Right atrium auricular region (tissue), 2 donors: ENCODE results near the gene STK16. TPM values are rescaled to one million over a fixed set of nuclear protein-coding genes. Genes with fewer than 3 reads are reported as not detected.

Source experiments
- DNase-seq: peaks from one replicate; pipeline ENCODE4 v3.0.0-alpha.2; 2019; ENCODE audit warnings: low spot score
- H3K27ac ChIP-seq, 2 donors: fragments of 200-600 bp; sonication (generic); 1 replicate in 1 of 2; 2 replicates in 1 of 2; pipeline ENCODE4 v1.5.1; 2016 to 2019
- H3K27me3 ChIP-seq, 2 donors: fragments of 200-600 bp; sonication (generic); one replicate each; pipeline versions ENCODE4 v1.5.1 to v1.6.0; 2017 to 2019
- H3K36me3 ChIP-seq: fragments of 200-600 bp; sonication (generic); one replicate; pipeline ENCODE4 v1.5.1; 2016
- H3K4me1 ChIP-seq, 2 donors: fragments of 200-600 bp; sonication (generic); one replicate each; pipeline versions ENCODE4 v1.5.1 to v1.6.0; 2017 to 2019
- H3K4me3 ChIP-seq, 2 donors: fragments of 200-600 bp; sonication (generic); 1 replicate in 1 of 2; 2 replicates in 1 of 2; pipeline ENCODE4 v1.5.1; 2017 to 2019; ENCODE audit warnings: mild to moderate bottlenecking in 1 of 2, moderate library complexity in 1 of 2
- H3K9me3 ChIP-seq, 2 donors: fragments of 200-600 bp; sonication (generic); one replicate each; pipeline ENCODE4 v1.5.1; 2019
- CTCF ChIP-seq, 2 donors: fragments of 200-600 bp; sonication (generic); IDR thresholded peaks; one replicate each; pipeline ENCODE4 v1.5.1; 2019; ENCODE audit warnings: antibody characterized with exemption in 2 of 2
- total RNA-seq, 2 donors: library from RNA; depleted of rRNA; stranded (reverse); fragments of >200 nt; gene quantifications; one replicate each; pipeline ENCODE4 v1.1.0, GENCODE V29; 2016

The STK16 gene
- total RNA-seq, 2 donors from 2014 or later: 7.0 to 9.0 TPM

GRCh38 chr2:219277703-219278654 is 32.7 kb downstream of the STK16 start:
- peaks cover 0 to 39% of the 10 kb centered on the region in 2 donors for H3K4me1 ChIP-seq
- H3K9me3 ChIP-seq: no peaks in the 10 kb centered on the region
- H3K27ac ChIP-seq: peak overlapping the region; percentile 97 to 99
- H3K36me3 ChIP-seq: peaks cover 24% of the 10 kb centered on the region
- TF ChIP-seq CTCF (IDR thresholded peaks at IDR 0.05): peak; percentile 94 to 99
- no peaks in the 10 kb centered on the region for H3K27me3 ChIP-seq
- DNase-seq: peak; percentile 87
- peak overlapping the region in 1 of 2 donors; percentile 4 for H3K4me3 ChIP-seq

- Histone ChIP-seq H3K4me3 (peak overlapping the region; percentile 80 to 85), H3K36me3 (peaks cover 28% of the 10 kb centered on the region), H3K27me3 (no peaks in the 10 kb centered on the region), H3K9me3 (no peaks in the 10 kb centered on the region), H3K27ac (peak overlapping the region; percentile 97 to 99), H3K4me1 (peaks cover 0 to 39% of the 10 kb centered on the region in 2 donors)
- no peak for TF ChIP-seq CTCF (IDR thresholded peaks at IDR 0.05)
- no peak for DNase-seq
These were observed 33.4 kb downstream of the STK16 start for GRCh38 chr2:219278655-219279150.

- Histone ChIP-seq H3K4me1 (peaks cover 0 to 34% of the 10 kb centered on the region in 2 donors), H3K27me3 (no peaks in the 10 kb centered on the region), H3K4me3 (peak within 1 kb of the TSS; percentile 80 to 85), H3K27ac (peak within 1 kb of the TSS; percentile 97 to 99), H3K9me3 (no peaks in the 10 kb centered on the region), H3K36me3 (peaks cover 34% of the 10 kb centered on the region)
- DNase-seq: peak; percentile 98
- peak in 1 of 2 donors; percentile 21 for TF ChIP-seq CTCF (IDR thresholded peaks at IDR 0.05)
These were observed 34.1 kb downstream of the STK16 start, which contains the start of gene DNAJB2 for GRCh38 chr2:219279151-219279915. TSS of gene DNAJB2 (plus strand) at chr2:219279366. CDS start at chr2:219279834, 468 bp downstream.

- no peak for DNase-seq
- Histone ChIP-seq H3K4me3 (peak overlapping the region; percentile 80 to 85), H3K9me3 (no peaks in the 10 kb centered on the region), H3K4me1 (peaks cover 0 to 31% of the 10 kb centered on the region in 2 donors), H3K27ac (peak overlapping the region; percentile 97 to 99), H3K36me3 (peaks cover 41% of the 10 kb centered on the region), H3K27me3 (no peaks in the 10 kb centered on the region)
- TF ChIP-seq CTCF (IDR thresholded peaks at IDR 0.05): no peak
These were observed 34.7 kb downstream of the STK16 start for GRCh38 chr2:219279916-219280516.

GRCh38 chr2:219280651-219281050 is 35.4 kb downstream of the STK16 start:
- no peak for TF ChIP-seq CTCF (IDR thresholded peaks at IDR 0.05)
- Histone ChIP-seq H3K36me3 (peaks cover 46% of the 10 kb centered on the region), H3K27ac (peak overlapping the region; percentile 97 to 99), H3K27me3 (no peaks in the 10 kb centered on the region), H3K4me1 (peaks cover 0 to 31% of the 10 kb centered on the region in 2 donors), H3K9me3 (no peaks in the 10 kb centered on the region), H3K4me3 (no peak overlapping the region)
- DNase-seq: no peak
